GM12878 (cell line): Measurements from ENCODE around the gene TRH. TPM values are rescaled to one million over a fixed set of nuclear protein-coding genes. Genes with fewer than 3 reads are reported as not detected.

Experiments used
- ATAC-seq: fragments of 200-7000 bp; cut with Tn5 transposase; 3 replicates; pipeline ENCODE4 v1.9.1; 2020; ENCODE audit warnings: mild to moderate bottlenecking, moderate library complexity
- BruUV-seq: library from RNA; stranded (reverse); fragments of 400-500 nt; replicated peaks from 2 replicates; lab custom pipeline; 2021; lab: Mats Ljungman, UMichigan
- CTCF ChIA-PET: fragments of 300-600 bp; sonication (Branson Sonifier 250); formaldehyde crosslinking; extraction: SDS; loops from one replicate; lab custom pipeline; 2021; ENCODE audit warnings: inconsistent platforms; lab: Yijun Ruan, JAX
- POLR2A ChIA-PET: fragments of 350-600 bp; formaldehyde crosslinking; extraction: SDS; loops from one replicate; lab custom pipeline; 2021; ENCODE audit warnings: inconsistent platforms; lab: Charles Lee
- RAD21 ChIA-PET: fragments of 300-600 bp; sonication (Branson Sonifier 250); formaldehyde crosslinking; loops from one replicate; lab custom pipeline; 2023; ENCODE audit warnings: antibody characterized with exemption; ENCODE audit not compliant: unreplicated experiment; lab: Charles Lee
- SMC1A ChIA-PET: fragments of 300-600 bp; sonication (Branson Sonifier 250); formaldehyde crosslinking; loops from one replicate; lab custom pipeline; 2023; ENCODE audit not compliant: unreplicated experiment, uncharacterized antibody; lab: Charles Lee
- DNase-seq: peaks from one replicate; pipeline ENCODE4 v3.0.0-alpha.2; 2011; ENCODE audit warnings: low read depth, low spot score
- FAIRE-seq: peaks from 3 replicates; lab custom pipeline; 2011; peaks lifted over from hg19 to GRCh38; lab: Jason Lieb, UNC
- H2AFZ ChIP-seq: 2 replicates; pipeline ENCODE4 v1.6.0; 2011; ENCODE audit warnings: low read depth, low read length, control low read depth; ENCODE audit not compliant: control insufficient read depth
- H3K27ac ChIP-seq: 2 replicates; pipeline ENCODE4 v1.5.1; 2011; ENCODE audit warnings: control low read depth; ENCODE audit not compliant: control insufficient read depth, insufficient read depth
- H3K27me3 ChIP-seq, 2 experiments: replicated peaks in 1 of 2; 2 replicates each; pipeline versions ENCODE4 v1.6.0 to v1.6.1; 2011; ENCODE audit warnings: low read length in 1 of 2; ENCODE audit not compliant: control insufficient read depth in 2 of 2, insufficient read depth in 2 of 2
- H3K36me3 ChIP-seq, 2 experiments: 2 replicates each; pipeline ENCODE4 v1.5.1; 2011; ENCODE audit warnings: low read length in 1 of 2; ENCODE audit not compliant: control insufficient read depth in 2 of 2, insufficient read depth in 2 of 2
- H3K4me1 ChIP-seq: 2 replicates; pipeline ENCODE4 v1.6.1; 2011; ENCODE audit warnings: mild to moderate bottlenecking, low read length, moderate library complexity, mixed read lengths; ENCODE audit not compliant: control insufficient read depth, insufficient read depth
- H3K4me2 ChIP-seq: 2 replicates; pipeline ENCODE4 v1.6.0; 2011; ENCODE audit warnings: control low read depth; ENCODE audit not compliant: control insufficient read depth, insufficient read depth
- H3K4me3 ChIP-seq: fragments of 200-600 bp; sonication (generic); 2 replicates; pipeline ENCODE4 v1.5.1; 2016
- H3K79me2 ChIP-seq: 2 replicates; pipeline ENCODE4 v1.6.0; 2011; ENCODE audit warnings: low read length; ENCODE audit not compliant: control insufficient read depth, insufficient read depth
- H3K9ac ChIP-seq: 2 replicates; pipeline ENCODE4 v1.8.0; 2011; ENCODE audit warnings: low read length, control low read depth, mixed read lengths; ENCODE audit not compliant: control insufficient read depth, insufficient read depth
- H3K9me3 ChIP-seq: replicated peaks from 3 replicates; pipeline ENCODE4 v1.5.1; 2011; ENCODE audit warnings: mild to moderate bottlenecking, low read length; ENCODE audit not compliant: control insufficient read depth, insufficient read depth
- H4K20me1 ChIP-seq: 2 replicates; pipeline ENCODE4 v1.6.0; 2011; ENCODE audit not compliant: control insufficient read depth, insufficient read depth
- ASH2L ChIP-seq: fragments of 300-600, 200-600 bp; sonication (generic); IDR thresholded peaks from 2 replicates; pipeline ENCODE4 v1.6.1; 2017; ENCODE audit warnings: low read depth, mild to moderate bottlenecking, borderline replicate concordance
- BHLHE40 ChIP-seq, 2 experiments: fragments of 450-650 bp in 1 of 2; IDR thresholded peaks; 2 replicates each; pipeline ENCODE4 v1.6.1; 2011 to 2017; ENCODE audit warnings: low read depth in 2 of 2, borderline replicate concordance in 1 of 2, improper control_type of control experiment in 1 of 2, low read length in 1 of 2, mild to moderate bottlenecking in 1 of 2
- CBX3 ChIP-seq: fragments of 200-600 bp; sonication (generic); IDR thresholded peaks from 2 replicates; pipeline ENCODE4 v1.6.1; 2016; ENCODE audit warnings: low read depth, borderline replicate concordance
- EGR1 ChIP-seq, 2 experiments: IDR thresholded peaks; 1 replicate in 1 of 2; 2 replicates in 1 of 2; pipeline ENCODE4 v1.6.1; 2011 to 2012; ENCODE audit warnings: low read depth in 2 of 2, low read length in 2 of 2, borderline replicate concordance in 1 of 2, mild to moderate bottlenecking in 1 of 2, moderate library complexity in 1 of 2
- IKZF1 ChIP-seq: fragments of 450-650 bp; conservative IDR thresholded peaks from 2 replicates; pipeline ENCODE4 v1.6.1; 2017; ENCODE audit warnings: antibody characterized with exemption, mild to moderate bottlenecking
- POLR2AphosphoS2 ChIP-seq: IDR thresholded peaks from 2 replicates; pipeline ENCODE4 v1.6.1; 2011; ENCODE audit warnings: low read depth, mild to moderate bottlenecking, low read length, improper control_type of control experiment, moderate library complexity
- RCOR1 ChIP-seq: conservative IDR thresholded peaks from 2 replicates; pipeline ENCODE4 v1.6.1; 2012; ENCODE audit warnings: low read depth, low read length, improper control_type of control experiment
- RELA ChIP-seq: fragments of 450-650 bp; IDR thresholded peaks from 2 replicates; pipeline ENCODE4 v1.8.0; 2014; ENCODE audit warnings: borderline replicate concordance; ENCODE audit not compliant: partially characterized antibody
- STAT3 ChIP-seq: IDR thresholded peaks from 2 replicates; pipeline ENCODE4 v1.6.1; 2011; ENCODE audit warnings: low read depth, low read length, improper control_type of control experiment
- WGBS: methylation state at CpG from one replicate; pipeline ENCODE4 v1.1.6; 2016; ENCODE audit warnings: low lambda C conversion rate; ENCODE audit not compliant: insufficient replicate concordance, insufficient coverage; ENCODE audit errors: missing lambda C conversion rate; 5-methylcytosine and 5-hydroxymethylcytosine counted together
- in situ Hi-C: fragments of 300-500 bp; cut with MboI; formaldehyde crosslinking; loops from 9 replicates; pipeline ENCODE4 v1.14.3; 2018; ENCODE audit warnings: mixed read lengths
- intact Hi-C: fragments of 100-400 bp; cut with micrococcal nuclease; formaldehyde crosslinking; loops from one replicate; pipeline ENCODE4 v1.14.2; 2022; ENCODE audit not compliant: unreplicated experiment
- polyA plus RNA-seq, 11 experiments: library from polyadenylated mRNA; depleted of rRNA in 4 of 11; unstranded in 6 of 11; stranded (reverse) in 5 of 11; fragments of >200 nt; fragmentation: Nextera tagmentation in 4 of 11; fragmentation: Illumina TruSeq in 1 of 11; extraction: Ambion mirVana in 4 of 11; extraction: Trizol in 1 of 11; gene quantifications; 1 replicate in 1 of 11; 2 replicates in 10 of 11; pipeline versions ENCODE4 v1.2.1 to v1.2.3, GENCODE V29; 2011 to 2016; ENCODE audit warnings: inconsistent platforms in 2 of 11, missing spikeins in 2 of 11, low read depth in 1 of 11
- total RNA-seq, 4 experiments: library from RNA; depleted of rRNA in 3 of 4; stranded (reverse); fragments of >200 nt in 3 of 4; fragmentation: Illumina TruSeq in 1 of 4; extraction: Trizol in 1 of 4; gene quantifications; 2 replicates each; pipeline versions ENCODE4 v1.2.1 to v1.2.3, GENCODE V29; 2013 to 2021
- TF ChIP-seq, protein P1 (sequence below): IDR thresholded peaks from 2 replicates; pipeline ENCODE4 v1.6.1; 2012; ENCODE audit warnings: mild to moderate bottlenecking, low read depth, low read length
- TF ChIP-seq, protein P2 (sequence below), 3 experiments: IDR thresholded peaks in 2 of 3; conservative IDR thresholded peaks in 1 of 3; 2 replicates each; pipeline ENCODE4 v1.5.1; 2011; ENCODE audit warnings: low read depth in 3 of 3, low read length in 3 of 3, mild to moderate bottlenecking in 3 of 3, control low read depth in 2 of 3, moderate library complexity in 2 of 3, inconsistent platforms in 1 of 3, mixed read lengths in 1 of 3; ENCODE audit not compliant: control insufficient read depth in 2 of 3, insufficient read depth in 1 of 3; ENCODE audit errors: extremely low read depth in 1 of 3
- TF ChIP-seq, protein P3 (sequence below): fragments of 450-650 bp; IDR thresholded peaks from 2 replicates; pipeline ENCODE4 v1.6.1; 2017; ENCODE audit warnings: mild to moderate bottlenecking, moderate library complexity

The TRH gene
- total and polyA plus RNA-seq, 10 of the 15 experiments (the other 5 are each of a cell fraction or from before 2014, with no cell fraction given): not detected

DNA sequence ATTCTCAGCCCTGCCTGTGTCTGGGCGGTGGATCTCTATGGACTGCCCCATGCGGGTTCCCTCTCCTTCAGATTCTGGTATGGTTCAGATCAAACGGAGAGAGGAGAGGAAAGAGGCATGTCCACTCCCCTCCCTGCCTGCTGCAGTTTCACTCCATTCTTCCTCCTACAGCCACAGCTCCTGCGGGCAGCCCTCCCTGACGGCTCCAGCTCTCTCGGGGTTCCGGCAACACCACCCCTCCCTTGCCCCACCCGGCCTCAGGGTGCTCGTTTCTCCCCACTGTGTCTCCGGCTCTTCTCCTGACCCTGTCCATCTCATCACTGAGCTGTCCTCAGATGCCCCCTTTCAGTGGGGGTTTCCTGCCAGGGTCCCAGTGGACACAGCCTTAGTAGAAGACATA lies 13.9 kb downstream of the TRH start (continued):
- TF ChIP-seq, protein P1, sequence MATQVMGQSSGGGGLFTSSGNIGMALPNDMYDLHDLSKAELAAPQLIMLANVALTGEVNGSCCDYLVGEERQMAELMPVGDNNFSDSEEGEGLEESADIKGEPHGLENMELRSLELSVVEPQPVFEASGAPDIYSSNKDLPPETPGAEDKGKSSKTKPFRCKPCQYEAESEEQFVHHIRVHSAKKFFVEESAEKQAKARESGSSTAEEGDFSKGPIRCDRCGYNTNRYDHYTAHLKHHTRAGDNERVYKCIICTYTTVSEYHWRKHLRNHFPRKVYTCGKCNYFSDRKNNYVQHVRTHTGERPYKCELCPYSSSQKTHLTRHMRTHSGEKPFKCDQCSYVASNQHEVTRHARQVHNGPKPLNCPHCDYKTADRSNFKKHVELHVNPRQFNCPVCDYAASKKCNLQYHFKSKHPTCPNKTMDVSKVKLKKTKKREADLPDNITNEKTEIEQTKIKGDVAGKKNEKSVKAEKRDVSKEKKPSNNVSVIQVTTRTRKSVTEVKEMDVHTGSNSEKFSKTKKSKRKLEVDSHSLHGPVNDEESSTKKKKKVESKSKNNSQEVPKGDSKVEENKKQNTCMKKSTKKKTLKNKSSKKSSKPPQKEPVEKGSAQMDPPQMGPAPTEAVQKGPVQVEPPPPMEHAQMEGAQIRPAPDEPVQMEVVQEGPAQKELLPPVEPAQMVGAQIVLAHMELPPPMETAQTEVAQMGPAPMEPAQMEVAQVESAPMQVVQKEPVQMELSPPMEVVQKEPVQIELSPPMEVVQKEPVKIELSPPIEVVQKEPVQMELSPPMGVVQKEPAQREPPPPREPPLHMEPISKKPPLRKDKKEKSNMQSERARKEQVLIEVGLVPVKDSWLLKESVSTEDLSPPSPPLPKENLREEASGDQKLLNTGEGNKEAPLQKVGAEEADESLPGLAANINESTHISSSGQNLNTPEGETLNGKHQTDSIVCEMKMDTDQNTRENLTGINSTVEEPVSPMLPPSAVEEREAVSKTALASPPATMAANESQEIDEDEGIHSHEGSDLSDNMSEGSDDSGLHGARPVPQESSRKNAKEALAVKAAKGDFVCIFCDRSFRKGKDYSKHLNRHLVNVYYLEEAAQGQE: no peak

DNA sequence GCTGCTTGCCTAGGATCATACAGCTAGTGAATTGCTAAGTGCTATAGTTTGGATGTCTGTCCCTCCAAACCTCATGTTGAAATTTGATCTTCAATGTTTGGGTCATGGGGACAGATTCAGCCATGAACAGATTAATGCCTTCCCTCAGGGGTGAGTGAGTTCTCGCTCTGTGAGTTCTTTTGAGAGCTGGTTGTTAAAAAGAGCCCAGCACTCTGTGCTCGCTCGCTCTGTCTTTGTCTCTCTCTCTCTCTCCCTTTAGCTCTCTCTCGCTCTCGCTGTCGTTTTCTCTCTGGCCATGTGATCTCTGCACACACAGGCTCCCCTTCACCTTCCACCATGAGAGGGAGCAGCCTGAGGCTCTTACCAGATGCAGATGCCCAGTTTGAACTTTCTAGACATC lies 14.9 kb downstream of the TRH start:
- ATAC-seq: no peak
- no peaks in the 10 kb centered on the region for H3K79me2 ChIP-seq
- no peak overlapping the region for H3K9ac ChIP-seq
- no peaks in the 10 kb centered on the region for H3K36me3 ChIP-seq
- no peak for DNase-seq
- no peak for FAIRE-seq
- no peak overlapping the region for H3K4me2 ChIP-seq
- in situ Hi-C loops (no loop called here), intact Hi-C loops (no loop called here)
- H3K4me1 ChIP-seq: no peaks in the 10 kb centered on the region
- no peak overlapping the region for H3K27ac ChIP-seq
- ChIA-PET CTCF (interaction anchor here (0.6 kb wide), 1 partner anchor 539 kb away, joined by 3 read pairs; no protein-coding TSS in a partner anchor), SMC1A (no interaction called here), RAD21 (no interaction called here), POLR2A (no interaction called here)
- no TSS peak for BruUV-seq
- H3K4me3 ChIP-seq: no peak overlapping the region
- no peak overlapping the region for H2AFZ ChIP-seq
- no peaks in the 10 kb centered on the region for H4K20me1 ChIP-seq
- no peaks in the 10 kb centered on the region for H3K27me3 ChIP-seq
- 21% methylated on average over 6 of the region's 6 CpGs for WGBS
- no peaks in the 10 kb centered on the region for H3K9me3 ChIP-seq
- TF ChIP-seq EGR1 (IDR thresholded peaks at IDR 0.05; ENCODE audit: borderline replicate concordance in 1 of 2, low read depth in 2 of 2, low read length in 2 of 2) (no peak), POLR2AphosphoS2 (no peak), RCOR1 (no peak), CBX3 (no peak), BHLHE40 (IDR thresholded peaks at IDR 0.05; ENCODE audit: borderline replicate concordance in 1 of 2, low read depth in 2 of 2, low read length in 1 of 2) (no peak), STAT3 (no peak), ASH2L (no peak), RELA (no peak), IKZF1 (no peak)
- TF ChIP-seq, protein P2, sequence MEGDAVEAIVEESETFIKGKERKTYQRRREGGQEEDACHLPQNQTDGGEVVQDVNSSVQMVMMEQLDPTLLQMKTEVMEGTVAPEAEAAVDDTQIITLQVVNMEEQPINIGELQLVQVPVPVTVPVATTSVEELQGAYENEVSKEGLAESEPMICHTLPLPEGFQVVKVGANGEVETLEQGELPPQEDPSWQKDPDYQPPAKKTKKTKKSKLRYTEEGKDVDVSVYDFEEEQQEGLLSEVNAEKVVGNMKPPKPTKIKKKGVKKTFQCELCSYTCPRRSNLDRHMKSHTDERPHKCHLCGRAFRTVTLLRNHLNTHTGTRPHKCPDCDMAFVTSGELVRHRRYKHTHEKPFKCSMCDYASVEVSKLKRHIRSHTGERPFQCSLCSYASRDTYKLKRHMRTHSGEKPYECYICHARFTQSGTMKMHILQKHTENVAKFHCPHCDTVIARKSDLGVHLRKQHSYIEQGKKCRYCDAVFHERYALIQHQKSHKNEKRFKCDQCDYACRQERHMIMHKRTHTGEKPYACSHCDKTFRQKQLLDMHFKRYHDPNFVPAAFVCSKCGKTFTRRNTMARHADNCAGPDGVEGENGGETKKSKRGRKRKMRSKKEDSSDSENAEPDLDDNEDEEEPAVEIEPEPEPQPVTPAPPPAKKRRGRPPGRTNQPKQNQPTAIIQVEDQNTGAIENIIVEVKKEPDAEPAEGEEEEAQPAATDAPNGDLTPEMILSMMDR (IDR thresholded peaks at IDR 0.05 in 2 of 3, conservative IDR thresholded peaks at IDR 0.05 in 1 of 3; ENCODE audit: control insufficient read depth in 2 of 3, extremely low read depth in 1 of 3, insufficient read depth in 1 of 3, low read depth in 3 of 3, low read length in 3 of 3): no peak
- TF ChIP-seq, protein P3, sequence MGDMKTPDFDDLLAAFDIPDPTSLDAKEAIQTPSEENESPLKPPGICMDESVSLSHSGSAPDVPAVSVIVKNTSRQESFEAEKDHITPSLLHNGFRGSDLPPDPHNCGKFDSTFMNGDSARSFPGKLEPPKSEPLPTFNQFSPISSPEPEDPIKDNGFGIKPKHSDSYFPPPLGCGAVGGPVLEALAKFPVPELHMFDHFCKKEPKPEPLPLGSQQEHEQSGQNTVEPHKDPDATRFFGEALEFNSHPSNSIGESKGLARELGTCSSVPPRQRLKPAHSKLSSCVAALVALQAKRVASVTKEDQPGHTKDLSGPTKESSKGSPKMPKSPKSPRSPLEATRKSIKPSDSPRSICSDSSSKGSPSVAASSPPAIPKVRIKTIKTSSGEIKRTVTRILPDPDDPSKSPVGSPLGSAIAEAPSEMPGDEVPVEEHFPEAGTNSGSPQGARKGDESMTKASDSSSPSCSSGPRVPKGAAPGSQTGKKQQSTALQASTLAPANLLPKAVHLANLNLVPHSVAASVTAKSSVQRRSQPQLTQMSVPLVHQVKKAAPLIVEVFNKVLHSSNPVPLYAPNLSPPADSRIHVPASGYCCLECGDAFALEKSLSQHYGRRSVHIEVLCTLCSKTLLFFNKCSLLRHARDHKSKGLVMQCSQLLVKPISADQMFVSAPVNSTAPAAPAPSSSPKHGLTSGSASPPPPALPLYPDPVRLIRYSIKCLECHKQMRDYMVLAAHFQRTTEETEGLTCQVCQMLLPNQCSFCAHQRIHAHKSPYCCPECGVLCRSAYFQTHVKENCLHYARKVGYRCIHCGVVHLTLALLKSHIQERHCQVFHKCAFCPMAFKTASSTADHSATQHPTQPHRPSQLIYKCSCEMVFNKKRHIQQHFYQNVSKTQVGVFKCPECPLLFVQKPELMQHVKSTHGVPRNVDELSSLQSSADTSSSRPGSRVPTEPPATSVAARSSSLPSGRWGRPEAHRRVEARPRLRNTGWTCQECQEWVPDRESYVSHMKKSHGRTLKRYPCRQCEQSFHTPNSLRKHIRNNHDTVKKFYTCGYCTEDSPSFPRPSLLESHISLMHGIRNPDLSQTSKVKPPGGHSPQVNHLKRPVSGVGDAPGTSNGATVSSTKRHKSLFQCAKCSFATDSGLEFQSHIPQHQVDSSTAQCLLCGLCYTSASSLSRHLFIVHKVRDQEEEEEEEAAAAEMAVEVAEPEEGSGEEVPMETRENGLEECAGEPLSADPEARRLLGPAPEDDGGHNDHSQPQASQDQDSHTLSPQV: no peak
